Measurements from ENCODE around the gene GPATCH8.

DNA sequence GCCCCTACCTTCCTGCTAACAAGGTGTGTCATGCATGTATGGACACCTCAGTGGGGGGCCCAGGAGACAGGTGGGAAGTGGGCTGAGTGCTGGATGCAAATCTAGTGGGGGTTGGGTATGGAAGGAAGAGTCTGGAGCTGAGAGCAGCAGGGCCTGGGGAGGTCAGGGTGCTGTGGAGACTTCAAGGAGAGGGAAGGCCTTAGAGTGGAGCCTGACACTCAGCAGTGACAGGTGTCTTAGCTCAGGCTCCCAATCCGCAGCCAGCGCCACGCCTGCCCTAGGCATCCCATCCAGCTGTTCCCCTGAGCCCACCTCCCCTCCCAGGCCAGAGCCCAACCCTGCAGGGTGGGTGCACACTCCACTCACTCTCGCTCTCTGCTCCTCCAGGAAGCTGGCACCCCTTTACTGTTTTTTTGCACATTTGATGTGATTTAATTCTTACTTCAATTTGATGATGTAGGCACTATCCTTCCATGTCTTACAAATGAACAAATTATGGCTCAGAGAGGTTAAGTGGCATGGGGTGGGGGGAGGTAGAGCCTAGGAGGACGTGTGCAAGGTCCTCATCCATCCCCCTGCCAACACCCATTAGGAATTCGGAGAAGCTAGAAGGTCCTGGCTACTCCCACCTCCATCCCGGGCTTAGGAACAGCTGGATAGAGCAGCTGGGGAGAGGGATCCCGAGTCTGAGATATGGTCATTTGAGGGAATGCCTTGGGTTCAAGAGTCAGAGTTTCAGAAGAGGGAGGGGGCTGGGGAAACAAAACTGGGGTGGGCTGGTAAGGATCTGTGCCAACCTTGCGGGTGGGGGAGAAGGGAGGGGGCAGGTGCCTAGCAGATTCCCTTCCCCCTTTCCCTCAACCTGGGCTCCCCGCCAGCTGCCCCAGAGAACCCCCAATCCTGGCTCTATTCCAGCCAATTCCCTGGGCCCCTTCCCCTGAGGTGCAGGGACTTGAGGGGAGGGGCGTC, 141.6 kb downstream of the GPATCH8 start:
- TF ChIP-seq NBN (IDR thresholded peaks at IDR 0.05; ENCODE audit: low read depth) (no peak), ZNF12 (CRISPR knock-in tag; IDR thresholded peaks at IDR 0.05) (no peak), C11orf30 (IDR thresholded peaks at IDR 0.05; ENCODE audit: low read depth) (no peak), EGR1 (conservative IDR thresholded peaks at IDR 0.05) (no peak), SP1 (CRISPR knock-in tag; IDR thresholded peaks at IDR 0.05) (no peak), RBM15 (IDR thresholded peaks at IDR 0.05; ENCODE audit: insufficient read depth, low read length) (no peak), NR2C2 (CRISPR knock-in tag; IDR thresholded peaks at IDR 0.05) (no peak), NR2C2 (tag; IDR thresholded peaks at IDR 0.05) (no peak), CTCF (IDR thresholded peaks at IDR 0.05 in 2 of 3, conservative IDR thresholded peaks at IDR 0.05 in 1 of 3; ENCODE audit: insufficient read depth in 2 of 3, low read depth in 1 of 3, low read length in 3 of 3) (no peak), CHD2 (IDR thresholded peaks at IDR 0.05; ENCODE audit: low read depth, low read length) (no peak), ZKSCAN8 (CRISPR knock-in tag; IDR thresholded peaks at IDR 0.05) (no peak), ZNF436 (CRISPR knock-in tag; IDR thresholded peaks at IDR 0.05) (no peak), JUN (IDR thresholded peaks at IDR 0.05; ENCODE audit: borderline replicate concordance, low read depth, low read length) (no peak), JUN (CRISPR knock-in tag; IDR thresholded peaks at IDR 0.05; ENCODE audit: borderline replicate concordance) (no peak)
- TF ChIP-seq, protein P1, sequence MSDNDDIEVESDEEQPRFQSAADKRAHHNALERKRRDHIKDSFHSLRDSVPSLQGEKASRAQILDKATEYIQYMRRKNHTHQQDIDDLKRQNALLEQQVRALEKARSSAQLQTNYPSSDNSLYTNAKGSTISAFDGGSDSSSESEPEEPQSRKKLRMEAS (CRISPR knock-in tag; IDR thresholded peaks at IDR 0.05), result no peak
- TF ChIP-seq, protein P2, sequence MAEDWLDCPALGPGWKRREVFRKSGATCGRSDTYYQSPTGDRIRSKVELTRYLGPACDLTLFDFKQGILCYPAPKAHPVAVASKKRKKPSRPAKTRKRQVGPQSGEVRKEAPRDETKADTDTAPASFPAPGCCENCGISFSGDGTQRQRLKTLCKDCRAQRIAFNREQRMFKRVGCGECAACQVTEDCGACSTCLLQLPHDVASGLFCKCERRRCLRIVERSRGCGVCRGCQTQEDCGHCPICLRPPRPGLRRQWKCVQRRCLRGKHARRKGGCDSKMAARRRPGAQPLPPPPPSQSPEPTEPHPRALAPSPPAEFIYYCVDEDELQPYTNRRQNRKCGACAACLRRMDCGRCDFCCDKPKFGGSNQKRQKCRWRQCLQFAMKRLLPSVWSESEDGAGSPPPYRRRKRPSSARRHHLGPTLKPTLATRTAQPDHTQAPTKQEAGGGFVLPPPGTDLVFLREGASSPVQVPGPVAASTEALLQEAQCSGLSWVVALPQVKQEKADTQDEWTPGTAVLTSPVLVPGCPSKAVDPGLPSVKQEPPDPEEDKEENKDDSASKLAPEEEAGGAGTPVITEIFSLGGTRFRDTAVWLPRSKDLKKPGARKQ (CRISPR knock-in tag; IDR thresholded peaks at IDR 0.05), result no peak

Data from K562 (cell line).